Keratinocyte (primary cell): ENCODE measurements around the gene CEP131. TPM values are rescaled to one million over a fixed set of nuclear protein-coding genes. Genes with fewer than 3 reads are reported as not detected.

Experiments used
- DNase-seq: peaks from one replicate; pipeline ENCODE4 v3.0.0-alpha.2; 2011; ENCODE audit warnings: low read depth, missing footprints, low spot score
- FAIRE-seq: peaks from 2 replicates; lab custom pipeline; 2011; peaks lifted over from hg19 to GRCh38; lab: Jason Lieb, UNC
- H2AFZ ChIP-seq: 2 replicates; pipeline ENCODE4 v1.6.0; 2012; ENCODE audit warnings: low read length, control low read depth, inconsistent platforms; ENCODE audit not compliant: control insufficient read depth
- H3K27ac ChIP-seq: 2 replicates; pipeline ENCODE4 v1.5.1; 2011; ENCODE audit warnings: low read length; ENCODE audit not compliant: control insufficient read depth, insufficient read depth
- H3K27me3 ChIP-seq: 3 replicates; pipeline ENCODE4 v1.6.0; 2011; ENCODE audit warnings: low read length; ENCODE audit not compliant: control insufficient read depth, insufficient read depth; ENCODE audit errors: extremely low read depth
- H3K36me3 ChIP-seq, 2 experiments: 2 replicates in 1 of 2; 3 replicates in 1 of 2; pipeline ENCODE4 v1.5.1; 2011; ENCODE audit warnings: low read length in 2 of 2, mild to moderate bottlenecking in 1 of 2; ENCODE audit not compliant: control insufficient read depth in 2 of 2, insufficient read depth in 2 of 2; ENCODE audit errors: extremely low read depth in 1 of 2
- H3K4me1 ChIP-seq: 3 replicates; pipeline ENCODE4 v1.5.1; 2011; ENCODE audit warnings: low read length; ENCODE audit not compliant: control insufficient read depth, insufficient read depth; ENCODE audit errors: extremely low read depth
- H3K4me2 ChIP-seq: 3 replicates; pipeline ENCODE4 v1.6.0; 2011; ENCODE audit warnings: low read depth, low read length; ENCODE audit not compliant: control insufficient read depth, insufficient read depth; ENCODE audit errors: extremely low read depth
- H3K4me3 ChIP-seq, 3 experiments: fragments of 200-600 bp in 1 of 3; sonication (generic) in 1 of 3; 2 replicates in 2 of 3; 3 replicates in 1 of 3; pipeline ENCODE4 v1.5.1; 2011 to 2016; ENCODE audit warnings: low read length in 3 of 3, mild to moderate bottlenecking in 3 of 3, control low read depth in 2 of 3, inconsistent platforms in 1 of 3, low read depth in 1 of 3, mixed read lengths in 1 of 3, mixed run types in 1 of 3, moderate library complexity in 1 of 3; ENCODE audit not compliant: control insufficient read depth in 2 of 3, insufficient read depth in 2 of 3; ENCODE audit errors: extremely low read depth in 1 of 3
- H3K79me2 ChIP-seq: 2 replicates; pipeline ENCODE4 v1.6.0; 2012; ENCODE audit warnings: low read length; ENCODE audit not compliant: control insufficient read depth, insufficient read depth
- H3K9ac ChIP-seq: 3 replicates; pipeline ENCODE4 v1.6.0; 2011; ENCODE audit warnings: low read length; ENCODE audit not compliant: control insufficient read depth, insufficient read depth; ENCODE audit errors: extremely low read depth
- H3K9me1 ChIP-seq: 3 replicates; pipeline ENCODE4 v1.6.0; 2011; ENCODE audit warnings: low read length; ENCODE audit not compliant: control insufficient read depth, insufficient read depth; ENCODE audit errors: extremely low read depth
- H3K9me3 ChIP-seq: 2 replicates; pipeline ENCODE4 v1.5.1; 2012; ENCODE audit warnings: low read depth, low read length; ENCODE audit not compliant: control insufficient read depth
- H4K20me1 ChIP-seq: 3 replicates; pipeline ENCODE4 v1.6.0; 2011; ENCODE audit warnings: low read length; ENCODE audit not compliant: control insufficient read depth, insufficient read depth; ENCODE audit errors: extremely low read depth
- EZH2 ChIP-seq: IDR thresholded peaks from one replicate; pipeline ENCODE4 v1.6.1; 2012; ENCODE audit warnings: inconsistent platforms, mild to moderate bottlenecking, low read length, moderate library complexity
- dilution Hi-C: fragments of 300-500 bp; cut with MboI; formaldehyde crosslinking; loops from one replicate; pipeline ENCODE4 v1.7.0; 2020; ENCODE audit warnings: low sequenced_read_pairs; ENCODE audit not compliant: extremely low pct_ligation_motif_present
- polyA plus RNA-seq, 5 experiments: library from polyadenylated mRNA; depleted of rRNA in 3 of 5; stranded (reverse) in 3 of 5; stranded (forward) in 1 of 5; unstranded in 1 of 5; fragments of >200 nt; gene quantifications; 1 replicate in 1 of 5; 2 replicates in 3 of 5; 3 replicates in 1 of 5; pipeline versions ENCODE4 v1.2.1 to v1.2.3, GENCODE V29; 2011 to 2012; ENCODE audit warnings: missing spikeins in 2 of 5, low read depth in 1 of 5, low replicate concordance in 1 of 5
- TF ChIP-seq, protein P1 (sequence below), 3 experiments: IDR thresholded peaks in 1 of 3; conservative IDR thresholded peaks in 1 of 3; optimal IDR thresholded peaks in 1 of 3; 2 replicates in 2 of 3; 3 replicates in 1 of 3; pipeline versions ENCODE3 to v1.5.1; 2011; ENCODE audit warnings: low read length in 3 of 3, mild to moderate bottlenecking in 3 of 3, moderate library complexity in 2 of 3, control low read depth in 1 of 3, inconsistent platforms in 1 of 3; ENCODE audit not compliant: insufficient read depth in 2 of 3; ENCODE audit errors: extremely low read depth in 1 of 3

The CEP131 gene
- polyA plus RNA-seq, 1 donor (not counting 4 experiments of a cell fraction or from before 2014, with no cell fraction given): 2.6 TPM

- dilution Hi-C loops: no loop called here
Observed at GRCh38 chr17:81171941-81172340, 50.8 kb downstream of the CEP131 start.

GRCh38 chr17:81170727-81171494, 51.9 kb downstream of the CEP131 start:
- no peak overlapping the region for H2AFZ ChIP-seq
- no peak overlapping the region for H3K4me2 ChIP-seq
- H3K4me3 ChIP-seq: no peak overlapping the region
- DNase-seq (no peak), FAIRE-seq (no peak)
- no peaks in the 10 kb centered on the region for H3K36me3 ChIP-seq
- no peaks in the 10 kb centered on the region for H3K79me2 ChIP-seq
- dilution Hi-C loops: no loop called here
- no peak overlapping the region for H3K9ac ChIP-seq
- H3K9me1 ChIP-seq: no peaks in the 10 kb centered on the region
- H3K27me3 ChIP-seq: peaks cover 16% of the 10 kb centered on the region
- no peaks in the 10 kb centered on the region for H4K20me1 ChIP-seq
- no peak for TF ChIP-seq EZH2
- TF ChIP-seq, protein P1, sequence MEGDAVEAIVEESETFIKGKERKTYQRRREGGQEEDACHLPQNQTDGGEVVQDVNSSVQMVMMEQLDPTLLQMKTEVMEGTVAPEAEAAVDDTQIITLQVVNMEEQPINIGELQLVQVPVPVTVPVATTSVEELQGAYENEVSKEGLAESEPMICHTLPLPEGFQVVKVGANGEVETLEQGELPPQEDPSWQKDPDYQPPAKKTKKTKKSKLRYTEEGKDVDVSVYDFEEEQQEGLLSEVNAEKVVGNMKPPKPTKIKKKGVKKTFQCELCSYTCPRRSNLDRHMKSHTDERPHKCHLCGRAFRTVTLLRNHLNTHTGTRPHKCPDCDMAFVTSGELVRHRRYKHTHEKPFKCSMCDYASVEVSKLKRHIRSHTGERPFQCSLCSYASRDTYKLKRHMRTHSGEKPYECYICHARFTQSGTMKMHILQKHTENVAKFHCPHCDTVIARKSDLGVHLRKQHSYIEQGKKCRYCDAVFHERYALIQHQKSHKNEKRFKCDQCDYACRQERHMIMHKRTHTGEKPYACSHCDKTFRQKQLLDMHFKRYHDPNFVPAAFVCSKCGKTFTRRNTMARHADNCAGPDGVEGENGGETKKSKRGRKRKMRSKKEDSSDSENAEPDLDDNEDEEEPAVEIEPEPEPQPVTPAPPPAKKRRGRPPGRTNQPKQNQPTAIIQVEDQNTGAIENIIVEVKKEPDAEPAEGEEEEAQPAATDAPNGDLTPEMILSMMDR (optimal IDR thresholded peaks at IDR 0.05 in 1 of 3, IDR thresholded peaks at IDR 0.05 in 1 of 3, conservative IDR thresholded peaks at IDR 0.05 in 1 of 3; ENCODE audit: extremely low read depth in 1 of 3, insufficient read depth in 2 of 3, low read length in 3 of 3): no peak
- H3K4me1 ChIP-seq: no peaks in the 10 kb centered on the region
- no peak overlapping the region for H3K27ac ChIP-seq
- H3K9me3 ChIP-seq: peaks cover 3% of the 10 kb centered on the region

More at GRCh38 chr17:81171941-81172340, 50.8 kb downstream of the CEP131 start:
- Histone ChIP-seq H3K4me2 (no peak overlapping the region), H2AFZ (no peak overlapping the region), H3K79me2 (no peaks in the 10 kb centered on the region), H3K9me3 (peaks cover 3% of the 10 kb centered on the region), H3K9me1 (no peaks in the 10 kb centered on the region), H3K9ac (no peak overlapping the region), H3K36me3 (no peaks in the 10 kb centered on the region), H3K27me3 (peaks cover 10% of the 10 kb centered on the region), H3K4me3 (no peak overlapping the region), H3K27ac (no peak overlapping the region), H3K4me1 (no peaks in the 10 kb centered on the region), H4K20me1 (no peaks in the 10 kb centered on the region)
- TF ChIP-seq, protein P1 (optimal IDR thresholded peaks at IDR 0.05 in 1 of 3, IDR thresholded peaks at IDR 0.05 in 1 of 3, conservative IDR thresholded peaks at IDR 0.05 in 1 of 3; ENCODE audit: extremely low read depth in 1 of 3, insufficient read depth in 2 of 3, low read length in 3 of 3): no peak
- TF ChIP-seq EZH2: no peak
- DNase-seq: no peak
- no peak for FAIRE-seq
